Glutamatergic neuron (in vitro differentiated cells): Measurements from ENCODE around the gene AKIRIN1. TPM values are rescaled to one million over a fixed set of nuclear protein-coding genes. Genes with fewer than 3 reads are reported as not detected.
A peak's percentile ranks its signal among the peaks of the same experiment; 100 is the strongest.

Experiments
- DNase-seq: peaks from one replicate; pipeline ENCODE4 v3.0.0; 2022
- H3K27ac Mint-ChIP-seq: one replicate; pipeline ENCODE4 v1.8.0; 2020; ENCODE audit warnings: mild to moderate bottlenecking, mixed read lengths, inconsistent platforms; ENCODE audit not compliant: unreplicated experiment
- H3K27me3 Mint-ChIP-seq: one replicate; pipeline ENCODE4 v1.8.0; 2020; ENCODE audit warnings: mild to moderate bottlenecking, moderate library complexity, mixed read lengths, inconsistent platforms; ENCODE audit not compliant: unreplicated experiment
- H3K36me3 Mint-ChIP-seq: one replicate; pipeline ENCODE4 v1.8.0; 2020; ENCODE audit warnings: mild to moderate bottlenecking, mixed read lengths, inconsistent platforms; ENCODE audit not compliant: unreplicated experiment
- H3K4me1 Mint-ChIP-seq: one replicate; pipeline ENCODE4 v1.8.0; 2020; ENCODE audit warnings: mild to moderate bottlenecking, low read depth, mixed read lengths, inconsistent platforms; ENCODE audit not compliant: unreplicated experiment
- H3K4me3 Mint-ChIP-seq: one replicate; pipeline ENCODE4 v1.8.0; 2020; ENCODE audit warnings: mild to moderate bottlenecking, mixed read lengths, inconsistent platforms; ENCODE audit not compliant: unreplicated experiment
- H3K9me3 Mint-ChIP-seq: one replicate; pipeline ENCODE4 v1.8.0; 2020; ENCODE audit warnings: mild to moderate bottlenecking, moderate library complexity, mixed read lengths, inconsistent platforms; ENCODE audit not compliant: unreplicated experiment
- total RNA-seq: library from RNA; stranded (reverse); fragmentation: NEBNext Ultra II Directional; extraction: Animal tissue kit (Norgen Biotek cat#: 25700); gene quantifications from one replicate; pipeline ENCODE4 v1.2.1, GENCODE V29; 2021; ENCODE audit not compliant: unreplicated experiment
- TF ChIP-seq, protein P1 (sequence below): fragments of 200-600 bp; sonication (generic); IDR thresholded peaks from one replicate; pipeline ENCODE4 v1.5.0; 2021; ENCODE audit not compliant: partially characterized antibody, unreplicated experiment

Gene AKIRIN1
- total RNA-seq, 1 donor from 2014 or later: 95.5 TPM

DNA sequence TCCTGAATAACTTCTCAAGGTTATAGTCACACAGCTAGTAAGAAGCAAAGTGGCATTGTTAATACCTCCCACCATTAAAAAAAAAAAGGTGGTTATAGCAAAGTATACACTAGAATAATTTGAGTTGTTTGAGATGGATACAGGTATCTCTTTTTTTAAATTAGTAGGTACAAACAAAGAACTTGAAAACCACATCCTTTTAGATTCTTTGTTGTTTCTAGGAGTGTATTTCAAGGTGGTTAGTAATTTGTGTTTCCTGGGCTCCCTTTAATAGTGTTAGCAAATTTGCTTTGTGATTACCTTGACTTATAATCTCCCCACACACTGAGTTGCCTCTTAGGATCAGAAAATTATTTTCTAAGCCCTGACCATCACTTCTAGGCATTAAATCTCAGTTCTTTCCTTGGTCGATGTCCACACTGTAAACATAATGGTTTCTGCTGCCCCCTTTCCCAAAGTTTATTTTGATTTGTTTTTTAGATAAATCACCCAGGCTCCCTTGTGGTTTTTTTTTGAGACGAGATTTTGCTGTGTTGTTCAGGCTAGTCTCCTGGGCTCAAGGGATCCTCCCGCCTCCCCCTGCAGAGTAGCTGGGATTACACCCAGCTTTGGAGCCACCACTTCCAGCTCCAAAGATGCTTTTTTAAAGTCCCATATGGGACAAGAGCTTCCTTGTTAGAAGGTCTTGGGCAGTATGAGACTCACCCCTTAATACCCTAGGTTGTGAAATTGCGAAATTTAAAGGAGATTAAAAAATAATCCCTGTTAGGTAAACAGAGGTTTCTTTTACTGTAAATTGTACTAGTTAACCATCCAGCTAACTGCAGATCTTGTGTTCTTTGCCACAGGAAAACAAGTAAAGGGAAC is 6.2 kb downstream of the AKIRIN1 start:
- H3K27me3 Mint-ChIP-seq: no peaks in the 10 kb centered on the region
- H3K9me3 Mint-ChIP-seq: no peaks in the 10 kb centered on the region
- H3K36me3 Mint-ChIP-seq: no peaks in the 10 kb centered on the region
- H3K4me3 Mint-ChIP-seq: peak overlapping the region; percentile 50
- TF ChIP-seq, protein P1, sequence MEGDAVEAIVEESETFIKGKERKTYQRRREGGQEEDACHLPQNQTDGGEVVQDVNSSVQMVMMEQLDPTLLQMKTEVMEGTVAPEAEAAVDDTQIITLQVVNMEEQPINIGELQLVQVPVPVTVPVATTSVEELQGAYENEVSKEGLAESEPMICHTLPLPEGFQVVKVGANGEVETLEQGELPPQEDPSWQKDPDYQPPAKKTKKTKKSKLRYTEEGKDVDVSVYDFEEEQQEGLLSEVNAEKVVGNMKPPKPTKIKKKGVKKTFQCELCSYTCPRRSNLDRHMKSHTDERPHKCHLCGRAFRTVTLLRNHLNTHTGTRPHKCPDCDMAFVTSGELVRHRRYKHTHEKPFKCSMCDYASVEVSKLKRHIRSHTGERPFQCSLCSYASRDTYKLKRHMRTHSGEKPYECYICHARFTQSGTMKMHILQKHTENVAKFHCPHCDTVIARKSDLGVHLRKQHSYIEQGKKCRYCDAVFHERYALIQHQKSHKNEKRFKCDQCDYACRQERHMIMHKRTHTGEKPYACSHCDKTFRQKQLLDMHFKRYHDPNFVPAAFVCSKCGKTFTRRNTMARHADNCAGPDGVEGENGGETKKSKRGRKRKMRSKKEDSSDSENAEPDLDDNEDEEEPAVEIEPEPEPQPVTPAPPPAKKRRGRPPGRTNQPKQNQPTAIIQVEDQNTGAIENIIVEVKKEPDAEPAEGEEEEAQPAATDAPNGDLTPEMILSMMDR: no peak
- DNase-seq: no peak
- H3K4me1 Mint-ChIP-seq: peaks cover 24% of the 10 kb centered on the region
- peak overlapping the region; percentile 7 for H3K27ac Mint-ChIP-seq

DNA sequence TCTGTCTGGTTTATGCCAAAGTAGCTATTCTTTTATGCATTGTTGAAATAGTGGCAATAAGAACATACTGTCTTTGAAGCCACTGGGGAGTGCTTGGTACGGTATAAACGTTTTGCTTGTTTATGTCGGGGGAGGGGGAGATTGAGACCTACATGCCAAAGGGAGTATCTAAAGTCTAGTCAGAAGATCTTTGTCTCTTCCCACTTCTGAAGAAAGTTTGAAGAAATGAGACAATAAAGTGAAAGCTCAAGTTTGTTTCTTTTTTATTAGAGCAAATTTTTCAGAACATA is 6.8 kb downstream of the AKIRIN1 start:
- Mint-ChIP-seq H3K27me3 (no peaks in the 10 kb centered on the region), H3K4me3 (peak overlapping the region; percentile 50), H3K4me1 (peaks cover 19% of the 10 kb centered on the region), H3K36me3 (no peaks in the 10 kb centered on the region), H3K9me3 (no peaks in the 10 kb centered on the region), H3K27ac (no peak overlapping the region)
- DNase-seq: no peak
- TF ChIP-seq, protein P1: no peak

DNA sequence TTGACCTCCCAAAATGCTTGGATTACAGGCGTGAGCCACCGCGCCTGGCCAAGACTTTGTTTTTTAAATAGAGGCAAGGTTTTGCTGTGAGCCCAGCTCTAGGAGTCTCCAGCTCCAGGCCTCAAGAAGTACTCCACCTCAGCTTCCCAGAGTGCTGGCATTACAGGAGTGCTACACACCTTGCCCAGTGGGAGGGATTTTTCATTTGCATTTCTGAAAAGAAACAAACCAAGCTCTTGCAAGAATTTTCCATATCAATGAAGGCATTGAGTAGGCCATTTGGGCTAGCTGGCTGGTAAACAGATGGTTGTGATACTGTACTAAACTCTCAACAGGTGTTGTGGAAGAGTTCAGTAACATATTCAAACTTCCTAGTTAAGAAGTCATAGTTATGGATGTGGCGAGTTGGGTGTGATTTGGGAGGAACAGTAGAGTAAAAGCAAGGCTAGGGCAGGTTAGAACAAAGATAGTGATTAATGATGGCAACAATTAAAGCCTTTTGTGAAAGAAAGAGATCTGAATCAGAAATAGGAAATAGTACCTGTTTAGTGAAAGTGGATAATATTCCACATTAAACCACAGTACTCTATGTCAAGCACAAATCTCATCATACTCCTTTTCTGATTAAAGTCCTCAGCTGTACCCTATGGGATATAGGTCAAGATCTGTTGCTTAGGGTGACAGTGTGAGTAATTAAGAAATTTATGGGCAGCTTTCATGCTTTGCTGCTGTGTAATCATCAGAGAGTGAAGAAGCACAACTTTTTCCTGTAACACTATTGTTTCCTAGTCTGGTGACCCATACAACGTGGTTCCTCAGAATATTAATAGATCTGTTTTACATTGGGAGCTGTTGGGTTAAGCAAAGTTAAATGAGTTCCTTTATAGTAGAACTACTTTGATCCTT is 10.7 kb downstream of the AKIRIN1 start:
- no peaks in the 10 kb centered on the region for H3K27me3 Mint-ChIP-seq
- no peak overlapping the region for H3K4me3 Mint-ChIP-seq
- no peaks in the 10 kb centered on the region for H3K9me3 Mint-ChIP-seq
- H3K4me1 Mint-ChIP-seq: peaks cover 15% of the 10 kb centered on the region
- no peak for DNase-seq
- H3K36me3 Mint-ChIP-seq: peaks cover 4% of the 10 kb centered on the region
- TF ChIP-seq, protein P1: no peak
- H3K27ac Mint-ChIP-seq: no peak overlapping the region

DNA sequence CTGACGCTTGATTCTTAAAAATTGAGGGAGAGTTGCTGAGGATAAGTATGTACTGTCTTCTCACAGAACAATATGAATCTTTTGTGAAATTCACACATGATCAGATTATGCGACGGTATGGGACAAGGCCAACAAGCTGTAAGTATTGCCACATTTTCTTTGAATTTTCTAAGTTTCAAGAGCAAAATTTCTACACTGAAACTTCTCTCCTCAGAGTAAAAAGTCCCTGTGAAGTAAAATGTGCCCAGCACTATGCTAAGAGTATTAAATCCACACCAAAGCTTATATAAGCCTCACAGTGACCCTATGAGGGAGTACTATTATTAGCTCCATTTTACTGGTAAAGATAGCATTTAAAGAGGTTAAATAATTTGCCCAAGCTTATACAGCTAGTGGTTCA is 12.2 kb downstream of the AKIRIN1 start:
- no peaks in the 10 kb centered on the region for H3K27me3 Mint-ChIP-seq
- peaks cover 4% of the 10 kb centered on the region for H3K36me3 Mint-ChIP-seq
- H3K4me1 Mint-ChIP-seq: peaks cover 5% of the 10 kb centered on the region
- no peak for DNase-seq
- H3K9me3 Mint-ChIP-seq: no peaks in the 10 kb centered on the region
- TF ChIP-seq, protein P1: no peak
- no peak overlapping the region for H3K4me3 Mint-ChIP-seq
- no peak overlapping the region for H3K27ac Mint-ChIP-seq
